Common myeloid progenitor, CD34-positive (primary cell): Measurements from ENCODE around the gene SCAF8.

Experiments used
- CTCF ChIA-PET: fragments of 350-600 bp; sonication (Branson Sonifier 250); formaldehyde crosslinking; loops from one replicate; lab custom pipeline; 2021; ENCODE audit warnings: antibody characterized with exemption; lab: Charles Lee
- POLR2A ChIA-PET: fragments of 350-600 bp; sonication (Branson Sonifier 250); formaldehyde crosslinking; loops from one replicate; lab custom pipeline; 2021; ENCODE audit warnings: antibody characterized with exemption; lab: Charles Lee
- DNase-seq, 3 donors: peaks; one replicate each; pipeline versions ENCODE4 v3.0.0 to v3.0.0-alpha.2; 2013
- H3K27ac ChIP-seq, 2 experiments: 1 replicate in 1 of 2; 2 replicates in 1 of 2; pipeline ENCODE4 v1.7.0; 2013; ENCODE audit warnings: inconsistent platforms in 2 of 2, low read length in 2 of 2, mild to moderate bottlenecking in 2 of 2, low read depth in 1 of 2, moderate library complexity in 1 of 2; ENCODE audit not compliant: severe bottlenecking in 2 of 2, insufficient read depth in 1 of 2, poor library complexity in 1 of 2
- H3K27me3 ChIP-seq, 5 experiments: replicated peaks in 2 of 5; 1 replicate in 3 of 5; 2 replicates in 2 of 5; pipeline versions ENCODE4 v1.6.1 to v1.7.0; 2013; ENCODE audit warnings: low read length in 4 of 5, mild to moderate bottlenecking in 2 of 5, moderate library complexity in 2 of 5, inconsistent platforms in 1 of 5; ENCODE audit not compliant: insufficient read depth in 5 of 5, control insufficient read depth in 4 of 5
- H3K36me3 ChIP-seq, 4 experiments: 1 replicate in 2 of 4; 2 replicates in 2 of 4; pipeline versions ENCODE4 v1.6.1 to v1.7.0; 2013; ENCODE audit warnings: low read length in 3 of 4, control low read depth in 1 of 4, mild to moderate bottlenecking in 1 of 4; ENCODE audit not compliant: control insufficient read depth in 4 of 4, insufficient read depth in 4 of 4
- H3K4me1 ChIP-seq, 4 experiments: 1 replicate in 3 of 4; 2 replicates in 1 of 4; pipeline versions ENCODE4 v1.6.1 to v1.7.1; 2013; ENCODE audit warnings: low read length in 3 of 4, mild to moderate bottlenecking in 3 of 4, control low read depth in 1 of 4, inconsistent platforms in 1 of 4, moderate library complexity in 1 of 4; ENCODE audit not compliant: control insufficient read depth in 4 of 4, insufficient read depth in 4 of 4; ENCODE audit errors: control extremely low read depth in 1 of 4
- H3K4me3 ChIP-seq, 7 experiments: 1 replicate in 4 of 7; 2 replicates in 3 of 7; pipeline versions ENCODE4 v1.5.1 to v1.7.0; 2013; ENCODE audit warnings: mild to moderate bottlenecking in 7 of 7, low read length in 6 of 7, moderate library complexity in 6 of 7, inconsistent platforms in 2 of 7, low read depth in 2 of 7, control low read depth in 1 of 7; ENCODE audit not compliant: insufficient read depth in 4 of 7, control insufficient read depth in 1 of 7; ENCODE audit errors: extremely low read depth in 1 of 7
- H3K9me3 ChIP-seq, 5 experiments: 1 replicate in 4 of 5; 2 replicates in 1 of 5; pipeline versions ENCODE4 v1.6.1 to v1.7.1; 2013; ENCODE audit warnings: low read length in 4 of 5, mild to moderate bottlenecking in 2 of 5, inconsistent platforms in 1 of 5, low read depth in 1 of 5, moderate library complexity in 1 of 5; ENCODE audit not compliant: control insufficient read depth in 4 of 5, insufficient read depth in 2 of 5; ENCODE audit errors: control extremely low read depth in 1 of 5
- WGBS: methylation state at CpG from one replicate; pipeline ENCODE4 v1.1.5; 2013; ENCODE audit not compliant: insufficient coverage; 5-methylcytosine and 5-hydroxymethylcytosine counted together

The SCAF8 gene

GRCh38 chr6:154852687-154853086 is 119.5 kb downstream of the SCAF8 start:
- Histone ChIP-seq H3K36me3 (peaks cover 2 to 7% (median 4%) of the 10 kb centered on the region in 4 experiments), H3K4me3 (no peak overlapping the region), H3K27me3 (no peaks in the 10 kb centered on the region), H3K4me1 (no peaks in the 10 kb centered on the region), H3K9me3 (no peaks in the 10 kb centered on the region), H3K27ac (no peak overlapping the region)
- no peak for DNase-seq
- CTCF ChIA-PET, result interaction anchor here (0.6 to 3.4 kb wide), 3 partner anchors 16 to 187 kb away, joined by 3 to 17 read pairs (median 4); no protein-coding TSS in a partner anchor
- WGBS, result 96% methylated on average over 2 of the region's 3 CpGs
- POLR2A ChIA-PET, result no interaction called here

- H3K27me3 ChIP-seq, result no peaks in the 10 kb centered on the region
- no peak for DNase-seq
- H3K36me3 ChIP-seq, result peaks cover 0 to 2% (median under 1%) of the 10 kb centered on the region in 4 experiments
- H3K9me3 ChIP-seq, result no peaks in the 10 kb centered on the region
- peaks cover 0 to 7% (median 3%) of the 10 kb centered on the region in 4 experiments for H3K4me1 ChIP-seq
- ChIA-PET POLR2A (interaction anchor here (0.6 kb wide), 1 partner anchor 23 kb away, joined by 3 read pairs; no protein-coding TSS in a partner anchor), CTCF (interaction anchor here (1.9 kb wide), 1 partner anchor 11 kb away, joined by 6 read pairs; no protein-coding TSS in a partner anchor)
- H3K27ac ChIP-seq, result no peak overlapping the region
- H3K4me3 ChIP-seq, result no peak overlapping the region
- WGBS, result 100% methylated on average over 1 of the region's 5 CpGs
Measured at GRCh38 chr6:154857529-154857928, 124.3 kb downstream of the SCAF8 start.

- WGBS, result no CpG with 5 or more reads among the region's 1 CpG
- Histone ChIP-seq H3K4me1 (peaks cover 0 to 7% (median 3%) of the 10 kb centered on the region in 4 experiments), H3K4me3 (no peak overlapping the region), H3K27ac (no peak overlapping the region), H3K27me3 (no peaks in the 10 kb centered on the region), H3K9me3 (no peaks in the 10 kb centered on the region), H3K36me3 (peaks cover 0 to 2% (median under 1%) of the 10 kb centered on the region in 4 experiments)
- POLR2A ChIA-PET, result no interaction called here
- CTCF ChIA-PET, result interaction anchor here (1.5 to 2.6 kb wide), 2 partner anchors 14 to 74 kb away, joined by 3 to 8 read pairs; no protein-coding TSS in a partner anchor
- no peak for DNase-seq
Measured at GRCh38 chr6:154861825-154862224, 128.6 kb downstream of the SCAF8 start.

- Histone ChIP-seq H3K27ac (no peak overlapping the region), H3K4me3 (no peak overlapping the region), H3K27me3 (no peaks in the 10 kb centered on the region), H3K9me3 (no peaks in the 10 kb centered on the region), H3K4me1 (peaks cover 0 to 7% (median 3%) of the 10 kb centered on the region in 4 experiments), H3K36me3 (peaks cover 0 to under 1% (median 0%) of the 10 kb centered on the region in 4 experiments)
- DNase-seq, result no peak
- ChIA-PET POLR2A (no interaction called here), CTCF (interaction anchor here (0.7 to 2.6 kb wide), 5 partner anchors 11 to 187 kb away, joined by 3 to 8 read pairs (median 4); no protein-coding TSS in a partner anchor)
- 95% methylated on average over 9 of the region's 11 CpGs for WGBS
Measured at GRCh38 chr6:154862536-154862935, 129.3 kb downstream of the SCAF8 start.

- peaks cover 0 to 3% (median under 1%) of the 10 kb centered on the region in 4 experiments for H3K36me3 ChIP-seq
- H3K4me3 ChIP-seq, result no peak overlapping the region
- 96% methylated on average over 2 of the region's 3 CpGs for WGBS
- H3K27me3 ChIP-seq, result no peaks in the 10 kb centered on the region
- POLR2A ChIA-PET, result no interaction called here
- CTCF ChIA-PET, result interaction anchor here (0.8 kb wide), 1 partner anchor 314 kb away, joined by 3 read pairs; no protein-coding TSS in a partner anchor
- DNase-seq, result no peak
- H3K9me3 ChIP-seq, result no peaks in the 10 kb centered on the region
- peaks cover 0 to 7% (median 3%) of the 10 kb centered on the region in 4 experiments for H3K4me1 ChIP-seq
- H3K27ac ChIP-seq, result no peak overlapping the region
Measured at GRCh38 chr6:154864066-154864430, 130.8 kb downstream of the SCAF8 start.

- H3K4me1 ChIP-seq, result peaks cover 0 to 7% (median 3%) of the 10 kb centered on the region in 4 experiments
- no peaks in the 10 kb centered on the region for H3K27me3 ChIP-seq
- ChIA-PET CTCF (interaction anchor here (1.1 to 1.6 kb wide), 2 partner anchors 109 to 309 kb away, joined by 3 to 4 read pairs; no protein-coding TSS in a partner anchor), POLR2A (no interaction called here)
- DNase-seq, result no peak
- no peak overlapping the region for H3K4me3 ChIP-seq
- H3K9me3 ChIP-seq, result no peaks in the 10 kb centered on the region
- H3K36me3 ChIP-seq, result peaks cover 0 to 3% (median 1%) of the 10 kb centered on the region in 4 experiments
- WGBS, result 82% methylated on average over 4 of the region's 4 CpGs
- no peak overlapping the region for H3K27ac ChIP-seq
Measured at GRCh38 chr6:154865291-154865690, 132.1 kb downstream of the SCAF8 start.

- Histone ChIP-seq H3K9me3 (no peaks in the 10 kb centered on the region), H3K27me3 (no peaks in the 10 kb centered on the region), H3K36me3 (peaks cover 0 to 3% (median 1%) of the 10 kb centered on the region in 4 experiments), H3K4me3 (no peak overlapping the region), H3K27ac (no peak overlapping the region), H3K4me1 (no peaks in the 10 kb centered on the region)
- WGBS, result 33% methylated on average over 3 of the region's 6 CpGs
- ChIA-PET CTCF (interaction anchor here (0.6 to 2.8 kb wide), 20 partner anchors 8 to 409 kb away, joined by 3 to 17 read pairs (median 4); no protein-coding TSS in a partner anchor), POLR2A (no interaction called here)
- peak; percentile 52 to 71 (median 69) for DNase-seq
Measured at GRCh38 chr6:154868143-154868594, 135.0 kb downstream of the SCAF8 start.
